ENCODE measurements around the gene CDK17.

DNA sequence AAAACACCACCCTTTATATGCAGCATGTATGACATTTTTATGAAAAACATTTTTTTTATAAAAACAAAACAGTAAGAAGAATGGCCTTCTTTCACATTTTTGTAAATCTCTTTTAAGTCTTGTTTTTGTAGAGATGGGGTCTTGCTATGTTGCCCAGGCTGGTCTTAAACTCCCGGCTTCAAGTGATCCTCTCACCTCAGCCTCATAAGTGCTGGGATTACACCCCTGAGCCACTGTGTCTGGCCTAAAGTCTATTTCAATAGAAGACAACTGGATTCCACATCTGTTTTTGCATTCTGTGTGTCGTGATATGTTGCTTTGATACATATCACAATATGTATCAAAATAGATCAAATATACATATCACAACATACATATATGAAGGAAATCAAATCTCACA is 107.1 kb downstream of the CDK17 start:
- TF ChIP-seq CTCF (conservative IDR thresholded peaks at IDR 0.05; ENCODE audit: low read length) (no peak), EZH2phosphoT487 (IDR thresholded peaks at IDR 0.05; ENCODE audit: borderline replicate concordance) (no peak)
